Panc1 (cell line): ENCODE data around the gene RENBP. TPM values are rescaled to one million over a fixed set of nuclear protein-coding genes. Genes with fewer than 3 reads are reported as not detected.
A peak's percentile ranks its signal among the peaks of the same experiment; 100 is the strongest.

Source experiments
- ATAC-seq: fragments of 200-7000 bp; cut with Tn5 transposase; 2 replicates; pipeline ENCODE4 v1.9.1; 2020; ENCODE audit warnings: mild to moderate bottlenecking, moderate library complexity
- BruUV-seq: library from RNA; stranded (reverse); fragments of 400-500 nt; replicated peaks from 2 replicates; lab custom pipeline; 2021; lab: Mats Ljungman, UMichigan
- CTCF ChIA-PET: fragments of 300-600 bp; sonication (Branson Sonifier 250); formaldehyde crosslinking; loops from one replicate; lab custom pipeline; 2022; ENCODE audit warnings: antibody characterized with exemption; lab: Charles Lee
- POLR2A ChIA-PET: fragments of 300-600 bp; sonication (Branson Sonifier 250); formaldehyde crosslinking; loops from one replicate; lab custom pipeline; 2022; ENCODE audit warnings: antibody characterized with exemption; lab: Charles Lee
- DNase-seq: peaks from one replicate; pipeline ENCODE4 v3.0.0-alpha.2; 2010; ENCODE audit warnings: low read depth, low spot score
- H3K27ac ChIP-seq: 2 replicates; pipeline ENCODE4 v1.5.1; 2011; ENCODE audit warnings: mild to moderate bottlenecking, low read length, inconsistent platforms
- H3K27me3 ChIP-seq: fragments of 200-500 bp; sonication (Bioruptor generic); 2 replicates; pipeline ENCODE4 v1.6.0; 2014; ENCODE audit warnings: low read length, inconsistent platforms; ENCODE audit not compliant: control insufficient read depth, insufficient read depth
- H3K36me3 ChIP-seq: fragments of 200-500 bp; sonication (Bioruptor generic); 2 replicates; pipeline ENCODE4 v1.5.1; 2014; ENCODE audit warnings: inconsistent platforms, mild to moderate bottlenecking, low read length, moderate library complexity; ENCODE audit not compliant: control insufficient read depth, insufficient read depth
- H3K4me1 ChIP-seq: 2 replicates; pipeline ENCODE4 v1.5.1; 2011; ENCODE audit warnings: inconsistent platforms, mild to moderate bottlenecking, low read length, moderate library complexity; ENCODE audit not compliant: control insufficient read depth, insufficient read depth
- H3K4me3 ChIP-seq, 2 experiments: 2 replicates each; pipeline ENCODE4 v1.5.1; 2011 to 2012; ENCODE audit warnings: low read depth in 2 of 2, low read length in 2 of 2, mild to moderate bottlenecking in 2 of 2, inconsistent platforms in 1 of 2, moderate library complexity in 1 of 2
- H3K9me3 ChIP-seq: fragments of 200-500 bp; sonication (Bioruptor generic); 2 replicates; pipeline ENCODE4 v1.5.1; 2014; ENCODE audit warnings: low read depth, mild to moderate bottlenecking, inconsistent platforms, low read length, moderate library complexity; ENCODE audit not compliant: control insufficient read depth, insufficient read depth
- CTCF ChIP-seq: fragments of 450-650 bp; IDR thresholded peaks from 2 replicates; pipeline ENCODE4 v1.5.1; 2017; ENCODE audit warnings: mild to moderate bottlenecking
- POLR2AphosphoS5 ChIP-seq: IDR thresholded peaks from 2 replicates; pipeline ENCODE4 v1.6.1; 2012; ENCODE audit warnings: mild to moderate bottlenecking, low read depth, low read length, moderate library complexity
- REST ChIP-seq, 2 experiments: IDR thresholded peaks; 2 replicates each; pipeline ENCODE4 v1.6.1; 2011 to 2012; ENCODE audit warnings: low read depth in 2 of 2, control low read depth in 1 of 2, low read length in 1 of 2, mild to moderate bottlenecking in 1 of 2, moderate library complexity in 1 of 2; ENCODE audit not compliant: insufficient read depth in 1 of 2
- SIN3A ChIP-seq: IDR thresholded peaks from 2 replicates; pipeline ENCODE4 v1.6.1; 2012; ENCODE audit warnings: low read depth, mild to moderate bottlenecking, low read length, moderate library complexity, borderline replicate concordance; ENCODE audit not compliant: insufficient read depth
- TCF7L2 ChIP-seq: IDR thresholded peaks from 2 replicates; pipeline ENCODE4 v1.6.1; 2011; ENCODE audit warnings: mild to moderate bottlenecking, low read depth, low read length, inconsistent platforms
- in situ Hi-C: cut with HindIII; loops from 2 replicates; pipeline ENCODE4 v1.10.0; 2016; ENCODE audit warnings: low sequenced_read_pairs, low pct_unique_long_range_greater_than_20kb
- intact Hi-C: fragments of 100-400 bp; cut with micrococcal nuclease; formaldehyde crosslinking; loops from one replicate; pipeline ENCODE4 v1.10.0; 2022; ENCODE audit not compliant: unreplicated experiment
- total RNA-seq: library from RNA; stranded (reverse); gene quantifications from one replicate; pipeline ENCODE4 v1.2.1, GENCODE V29; 2021; ENCODE audit not compliant: unreplicated experiment

Gene RENBP
- total RNA-seq, 1 experiment from 2014 or later: 0.62 TPM

- POLR2A ChIA-PET: interaction anchor here (1.6 kb wide), 1 partner anchor 20 kb away, joined by 5 read pairs; no protein-coding TSS in a partner anchor
Measured at GRCh38 chrX:153927672-153927921, 16.8 kb downstream of the RENBP start.

More at GRCh38 chrX:153927672-153927921, 16.8 kb downstream of the RENBP start:
- Histone ChIP-seq H3K27ac (peak overlapping the region; percentile 99), H3K9me3 (no peaks in the 10 kb centered on the region), H3K36me3 (peaks cover 7% of the 10 kb centered on the region), H3K27me3 (no peaks in the 10 kb centered on the region), H3K4me3 (peak overlapping the region; percentile 79 to 95), H3K4me1 (peaks cover 52% of the 10 kb centered on the region)
- DNase-seq (no peak), ATAC-seq (peak; percentile 1; the same call in 1 of the 2 replicates)
- no TSS peak for BruUV-seq
- TF ChIP-seq POLR2AphosphoS5 (peak; percentile 10; the same call in 1 of the 2 replicates), SIN3A (no peak), REST (IDR thresholded peaks at IDR 0.05; ENCODE audit: insufficient read depth in 1 of 2, low read depth in 2 of 2, low read length in 1 of 2) (no peak), CTCF (no peak), TCF7L2 (peak; percentile 16; the same call in 1 of the 2 replicates)
- intact Hi-C loops (loop anchor here (10.0 kb wide), 1 partner anchor 163 kb away; the partner anchor contains the start of gene PLXNB3), in situ Hi-C loops (no loop called here)
- CTCF ChIA-PET: interaction anchor here (0.6 to 5.4 kb wide), 2 partner anchors 19 to 292 kb away, joined by 5 to 45 read pairs; no protein-coding TSS in a partner anchor
